GM12891 (cell line): Measurements from ENCODE around the gene ZSWIM5.

Experiments
- DNase-seq: peaks from one replicate; pipeline ENCODE4 v3.0.0; 2011; ENCODE audit warnings: low spot score; ENCODE audit not compliant: insufficient read length
- FAIRE-seq: peaks from 2 replicates; lab custom pipeline; 2011; peaks lifted over from hg19 to GRCh38; lab: Jason Lieb, UNC
- PAX5 ChIP-seq: IDR thresholded peaks from 2 replicates; pipeline ENCODE4 v1.6.1; 2011; ENCODE audit warnings: low read length, moderate library complexity, mild to moderate bottlenecking; ENCODE audit not compliant: insufficient read depth, severe bottlenecking
- POLR2A ChIP-seq: IDR thresholded peaks from 2 replicates; pipeline ENCODE4 v1.6.1; 2011; ENCODE audit warnings: low read depth, low read length, control low read depth
- POLR2AphosphoS5 ChIP-seq: IDR thresholded peaks from 2 replicates; pipeline ENCODE4 v1.6.1; 2011; ENCODE audit warnings: low read depth, low read length, control low read depth
- POU2F2 ChIP-seq: IDR thresholded peaks from 2 replicates; pipeline ENCODE4 v1.6.1; 2011; ENCODE audit warnings: low read depth, mild to moderate bottlenecking, control low read depth, low read length, moderate library complexity
- SPI1 ChIP-seq: IDR thresholded peaks from 2 replicates; pipeline ENCODE4 v1.6.1; 2011; ENCODE audit warnings: low read depth, low read length, control low read depth
- TAF1 ChIP-seq: IDR thresholded peaks from 2 replicates; pipeline ENCODE4 v1.6.1; 2011; ENCODE audit warnings: low read depth, low read length, control low read depth

The ZSWIM5 gene

GRCh38 chr1:45035631-45036301 is 170.6 kb downstream of the ZSWIM5 start:
- DNase-seq (no peak), FAIRE-seq (no peak)
- TF ChIP-seq POU2F2 (no peak), POLR2A (no peak), SPI1 (no peak), PAX5 (no peak), TAF1 (no peak), POLR2AphosphoS5 (no peak)

GRCh38 chr1:45033356-45033755 is 173.0 kb downstream of the ZSWIM5 start:
- FAIRE-seq, result peak; percentile 79
- TF ChIP-seq TAF1 (no peak), POLR2A (no peak), SPI1 (peak; percentile 79)
- DNase-seq, result peak; percentile 56

- FAIRE-seq (peak; percentile 28), DNase-seq (no peak)
- no peak for TF ChIP-seq POU2F2
- TF ChIP-seq PAX5, result no peak
- TF ChIP-seq POLR2AphosphoS5, result no peak
- TF ChIP-seq SPI1, result no peak
- TF ChIP-seq TAF1, result no peak
- TF ChIP-seq POLR2A, result no peak
Observed at GRCh38 chr1:45032837-45033236, 173.6 kb downstream of the ZSWIM5 start.

GRCh38 chr1:45026446-45026845 is 180.0 kb downstream of the ZSWIM5 start:
- DNase-seq, result no peak
- no peak for FAIRE-seq
- no peak for TF ChIP-seq POLR2AphosphoS5
- no peak for TF ChIP-seq SPI1
- no peak for TF ChIP-seq TAF1
- TF ChIP-seq POU2F2, result no peak
- no peak for TF ChIP-seq POLR2A
- no peak for TF ChIP-seq PAX5

- no peak for TF ChIP-seq POLR2AphosphoS5
- TF ChIP-seq SPI1, result no peak
- TF ChIP-seq POLR2A, result no peak
- no peak for TF ChIP-seq TAF1
- FAIRE-seq (no peak), DNase-seq (no peak)
Observed at GRCh38 chr1:45023663-45024062, 182.7 kb downstream of the ZSWIM5 start.

- FAIRE-seq, result peak; percentile 93
- no peak for DNase-seq
- TF ChIP-seq SPI1 (no peak), POLR2A (no peak), POLR2AphosphoS5 (no peak), TAF1 (no peak), PAX5 (no peak), POU2F2 (no peak)
Observed at GRCh38 chr1:45018599-45019230, 187.7 kb downstream of the ZSWIM5 start.

GRCh38 chr1:45016767-45017166 is 189.6 kb downstream of the ZSWIM5 start:
- no peak for TF ChIP-seq POLR2A
- no peak for TF ChIP-seq PAX5
- no peak for TF ChIP-seq TAF1
- no peak for TF ChIP-seq SPI1
- TF ChIP-seq POLR2AphosphoS5, result no peak
- TF ChIP-seq POU2F2, result no peak
- DNase-seq, result no peak
- no peak for FAIRE-seq

- FAIRE-seq (no peak), DNase-seq (no peak)
- TF ChIP-seq POU2F2, result no peak
- TF ChIP-seq TAF1, result no peak
- no peak for TF ChIP-seq POLR2A
- TF ChIP-seq SPI1, result no peak
- no peak for TF ChIP-seq PAX5
- TF ChIP-seq POLR2AphosphoS5, result no peak
Observed at GRCh38 chr1:45016090-45016697, 190.2 kb downstream of the ZSWIM5 start.

GRCh38 chr1:45015683-45016082 is 190.7 kb downstream of the ZSWIM5 start:
- no peak for FAIRE-seq
- DNase-seq, result no peak
- TF ChIP-seq SPI1 (no peak), POLR2A (no peak), PAX5 (no peak), POU2F2 (no peak), POLR2AphosphoS5 (no peak), TAF1 (no peak)

- DNase-seq, result no peak
- FAIRE-seq, result peak; percentile 92
- TF ChIP-seq SPI1 (no peak), TAF1 (no peak), POLR2A (no peak), PAX5 (no peak), POU2F2 (no peak)
Observed at GRCh38 chr1:45014321-45015028, 191.9 kb downstream of the ZSWIM5 start.
